HG02981 (cell line): ENCODE results near the gene DPH2.

ENCODE experiments used
- ATAC-seq: cut with Tn5 transposase; IDR thresholded peaks from one replicate; pipeline ENCODE4 v1.9.1; 2021; ENCODE audit warnings: mild to moderate bottlenecking, moderate library complexity; ENCODE audit not compliant: unreplicated experiment

The DPH2 gene, protein sequence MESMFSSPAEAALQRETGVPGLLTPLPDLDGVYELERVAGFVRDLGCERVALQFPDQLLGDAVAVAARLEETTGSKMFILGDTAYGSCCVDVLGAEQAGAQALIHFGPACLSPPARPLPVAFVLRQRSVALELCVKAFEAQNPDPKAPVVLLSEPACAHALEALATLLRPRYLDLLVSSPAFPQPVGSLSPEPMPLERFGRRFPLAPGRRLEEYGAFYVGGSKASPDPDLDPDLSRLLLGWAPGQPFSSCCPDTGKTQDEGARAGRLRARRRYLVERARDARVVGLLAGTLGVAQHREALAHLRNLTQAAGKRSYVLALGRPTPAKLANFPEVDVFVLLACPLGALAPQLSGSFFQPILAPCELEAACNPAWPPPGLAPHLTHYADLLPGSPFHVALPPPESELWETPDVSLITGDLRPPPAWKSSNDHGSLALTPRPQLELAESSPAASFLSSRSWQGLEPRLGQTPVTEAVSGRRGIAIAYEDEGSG

DNA sequence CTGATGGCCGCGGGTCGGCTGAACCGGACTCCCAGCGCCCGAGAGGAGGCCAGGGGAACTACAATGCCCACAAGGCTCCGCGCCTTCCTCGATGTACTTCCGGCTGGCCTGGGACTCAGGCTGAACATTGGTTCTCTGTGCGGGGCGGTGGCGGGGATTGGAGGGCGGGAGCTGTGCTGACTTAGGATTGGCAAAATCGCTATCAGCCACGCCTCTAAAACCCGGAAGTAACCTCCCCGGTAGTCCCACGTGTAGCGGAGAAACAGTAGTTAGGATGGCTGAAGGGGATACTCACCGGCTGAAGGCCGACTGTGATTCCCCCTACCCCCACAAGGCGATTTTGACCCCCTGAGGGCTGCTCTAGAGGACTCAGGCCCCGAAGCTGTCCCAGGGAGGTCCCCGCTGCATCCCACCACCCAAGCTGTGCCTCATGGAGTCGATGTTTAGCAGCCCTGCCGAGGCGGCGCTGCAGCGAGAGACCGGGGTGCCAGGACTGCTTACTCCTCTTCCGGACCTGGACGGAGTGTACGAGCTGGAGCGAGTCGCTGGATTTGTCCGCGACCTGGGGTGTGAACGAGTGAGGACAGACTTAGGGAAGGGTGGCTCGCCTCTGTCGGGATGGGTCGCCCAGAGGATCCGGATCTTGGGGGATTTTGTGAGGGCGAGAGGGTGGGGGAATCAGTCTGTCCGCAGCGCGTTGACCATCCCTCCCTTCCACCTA is at the start of gene DPH2:
Gene DPH2, plus strand, starts transcription at position 265 of the 721 bp plus-strand sequence. Its CDS starts 166 bp downstream, at position 431.
- peak; percentile 86 for ATAC-seq

DNA sequence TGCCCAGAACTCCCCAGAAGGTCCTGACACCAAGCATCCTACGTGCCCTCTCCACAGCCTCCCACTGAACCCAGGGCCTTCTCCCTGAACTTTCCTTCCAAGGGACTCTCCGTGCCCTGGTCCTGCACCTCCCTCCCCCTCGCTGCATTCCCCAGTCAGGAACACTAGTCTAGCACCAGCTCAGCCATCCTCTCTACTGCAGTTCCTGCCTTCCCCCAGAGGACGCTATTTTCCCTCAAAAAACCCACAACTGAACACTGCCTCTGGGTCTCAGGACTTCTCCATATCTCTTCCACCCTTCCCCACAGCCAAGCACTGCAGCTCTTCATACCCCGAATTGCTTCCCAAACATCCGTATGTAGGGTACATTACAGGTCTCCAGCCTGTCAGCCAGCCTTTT is 48.8 kb upstream of the DPH2 start:
- ATAC-seq = no peak

DNA sequence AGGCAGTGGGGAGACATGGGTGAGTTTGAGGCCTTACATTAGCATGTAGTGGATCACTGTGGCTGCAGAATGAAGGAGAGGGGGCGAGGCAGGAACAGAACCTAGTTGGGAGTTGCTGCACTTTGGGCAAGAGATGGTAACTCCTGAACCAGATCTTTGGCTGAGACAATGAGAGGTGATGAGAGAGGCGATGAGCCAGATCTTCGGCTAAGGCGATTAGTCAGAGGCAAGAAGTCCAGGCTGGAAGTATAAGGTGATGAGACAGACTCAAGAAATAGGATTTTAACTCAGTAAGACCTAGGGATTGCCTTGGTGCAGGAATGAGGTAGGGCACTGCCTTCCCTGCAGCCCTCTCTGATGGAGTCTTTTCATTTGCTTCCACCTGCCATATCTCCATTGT is 45.3 kb upstream of the DPH2 start:
- ATAC-seq = no peak

DNA sequence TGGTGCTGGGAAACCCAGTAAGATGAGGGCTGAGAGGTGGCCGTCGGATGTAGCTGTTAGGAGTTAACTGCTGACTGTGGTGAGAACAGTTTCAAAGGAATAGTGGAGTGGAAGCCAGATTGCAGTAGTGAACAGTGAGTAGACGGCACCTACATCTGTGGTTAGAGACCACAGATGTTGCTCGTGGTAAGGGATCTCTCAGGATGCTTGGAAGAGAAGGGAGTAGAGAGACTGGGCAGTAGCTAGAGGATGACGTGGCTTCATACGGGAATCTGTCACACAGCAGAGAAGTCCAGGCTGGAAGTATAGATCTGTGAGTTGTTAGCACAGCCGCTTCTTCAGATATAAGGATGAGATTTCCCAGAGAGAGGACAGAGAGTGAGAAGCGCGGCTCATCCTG is 44.0 kb upstream of the DPH2 start:
- ATAC-seq = no peak

DNA sequence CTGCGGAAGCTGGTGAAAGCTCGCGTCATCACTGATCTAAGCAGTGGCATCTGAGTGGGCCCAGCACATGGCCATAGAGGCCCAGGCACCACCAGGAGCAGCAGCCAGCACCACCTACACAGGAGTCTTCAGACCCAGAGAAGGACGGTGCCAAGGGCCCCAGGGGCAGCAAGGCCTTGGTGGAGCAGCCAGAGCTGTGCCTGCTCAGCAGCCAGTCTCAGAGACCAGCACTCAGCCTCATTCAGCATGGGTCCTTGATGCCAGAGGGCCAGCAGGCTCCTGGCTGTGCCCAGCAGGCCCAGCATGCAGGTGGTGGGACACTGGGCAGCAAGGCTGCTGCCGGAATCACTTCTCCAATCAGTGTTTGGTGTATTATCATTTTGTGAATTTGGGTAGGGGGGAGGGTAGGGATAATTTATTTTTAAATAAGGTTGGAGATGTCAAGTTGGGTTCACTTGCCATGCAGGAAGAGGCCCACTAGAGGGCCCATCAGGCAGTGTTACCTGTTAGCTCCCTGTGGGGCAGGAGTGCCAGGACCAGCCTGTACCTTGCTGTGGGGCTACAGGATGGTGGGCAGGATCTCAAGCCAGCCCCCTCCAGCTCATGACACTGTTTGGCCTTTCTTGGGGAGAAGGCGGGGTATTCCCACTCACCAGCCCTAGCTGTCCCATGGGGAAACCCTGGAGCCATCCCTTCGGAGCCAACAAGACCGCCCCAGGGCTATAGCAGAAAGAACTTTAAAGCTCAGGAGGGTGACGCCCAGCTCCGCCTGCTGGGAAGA is 39.5 kb upstream of the DPH2 start:
- ATAC-seq = no peak

DNA sequence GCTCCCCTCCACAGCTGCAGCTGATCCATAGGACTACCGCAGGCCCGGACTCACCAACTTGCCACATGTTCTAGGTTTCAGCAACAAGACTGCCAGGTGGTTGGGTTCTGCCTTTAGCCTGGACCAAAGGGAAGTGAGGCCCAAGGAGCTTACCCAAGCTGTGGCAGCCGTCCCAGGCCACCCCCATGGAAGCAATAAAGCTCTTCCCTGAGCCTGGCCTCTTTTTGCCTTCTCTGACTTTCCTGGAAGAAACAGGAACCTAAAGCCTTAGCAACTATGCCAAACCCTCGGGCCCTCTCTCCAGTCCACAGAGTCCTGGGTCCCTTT is 38.9 kb upstream of the DPH2 start:
- ATAC-seq = no peak

DNA sequence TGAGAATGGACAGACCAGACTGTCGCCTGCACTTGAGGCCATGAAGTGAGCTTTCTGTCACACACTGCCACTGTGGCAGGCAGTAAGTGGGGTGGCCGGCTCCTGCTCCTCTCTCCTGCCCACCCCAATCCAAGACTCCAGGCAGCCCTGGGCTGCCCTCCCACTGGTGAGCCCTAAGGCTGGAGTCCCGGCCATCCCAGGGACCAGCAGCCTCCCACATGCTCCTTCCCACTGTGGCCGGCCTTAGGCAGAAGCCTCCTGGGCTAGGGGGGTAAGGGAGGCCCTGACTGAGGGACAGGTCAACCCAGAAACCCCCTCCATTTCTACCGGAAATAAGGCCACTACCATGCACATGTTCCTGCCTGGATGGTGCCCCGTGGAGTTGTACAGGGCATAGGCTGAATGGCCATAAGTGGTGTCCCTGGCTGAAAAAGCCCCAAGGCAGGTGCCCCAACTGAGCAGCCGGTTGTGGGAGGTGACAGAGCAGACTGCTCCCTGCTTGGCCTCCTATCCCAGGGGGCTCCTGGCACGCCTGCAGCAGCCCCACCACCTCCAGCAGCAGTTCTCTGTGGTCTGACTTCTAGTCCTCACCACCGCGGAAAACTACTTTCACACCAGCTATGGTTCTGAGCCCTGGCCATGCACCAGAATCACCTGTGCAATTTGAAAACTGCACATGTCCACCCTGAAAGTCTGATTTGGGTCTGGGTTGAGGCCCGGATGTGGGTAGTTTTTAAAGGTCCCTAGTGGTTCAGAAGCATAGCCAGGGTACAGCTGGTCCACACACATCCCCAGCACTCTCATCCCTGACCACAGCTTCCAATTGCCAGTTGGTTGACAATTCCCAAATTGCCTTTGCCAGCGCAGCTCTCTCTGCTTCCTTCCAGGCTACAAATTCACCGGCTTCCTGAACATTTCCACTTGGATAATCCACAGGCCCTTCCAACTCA is 37.8 kb upstream of the DPH2 start:
- no peak for ATAC-seq

DNA sequence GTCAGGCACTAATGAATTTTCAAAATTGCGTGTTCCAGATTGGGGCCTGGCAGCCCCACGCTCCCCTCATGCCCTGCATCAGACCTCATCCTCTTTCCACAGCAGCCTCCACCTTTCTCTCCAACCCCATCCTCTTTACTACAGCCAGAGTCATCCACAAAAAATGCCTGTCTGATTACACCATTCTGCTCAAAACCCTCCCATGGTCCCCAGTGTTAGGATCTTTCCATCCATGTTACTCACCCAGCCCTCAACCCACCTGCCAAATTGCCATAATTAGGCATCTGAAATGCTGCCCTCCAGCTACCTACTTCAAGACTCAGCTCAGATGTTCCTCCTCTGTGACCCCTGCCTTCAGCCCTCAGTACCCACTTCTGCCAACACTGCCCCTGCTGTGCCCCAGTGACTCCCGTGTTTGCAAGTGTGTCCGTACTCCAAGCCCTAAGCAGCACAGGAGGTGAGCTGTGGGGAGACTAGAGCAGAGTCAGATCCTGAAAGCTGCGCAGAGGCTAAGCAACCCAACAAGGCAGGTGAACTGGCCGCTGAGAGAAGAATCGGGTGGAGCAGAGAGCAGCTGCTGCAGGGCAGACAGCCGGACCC is 36.9 kb upstream of the DPH2 start:
- no peak for ATAC-seq

DNA sequence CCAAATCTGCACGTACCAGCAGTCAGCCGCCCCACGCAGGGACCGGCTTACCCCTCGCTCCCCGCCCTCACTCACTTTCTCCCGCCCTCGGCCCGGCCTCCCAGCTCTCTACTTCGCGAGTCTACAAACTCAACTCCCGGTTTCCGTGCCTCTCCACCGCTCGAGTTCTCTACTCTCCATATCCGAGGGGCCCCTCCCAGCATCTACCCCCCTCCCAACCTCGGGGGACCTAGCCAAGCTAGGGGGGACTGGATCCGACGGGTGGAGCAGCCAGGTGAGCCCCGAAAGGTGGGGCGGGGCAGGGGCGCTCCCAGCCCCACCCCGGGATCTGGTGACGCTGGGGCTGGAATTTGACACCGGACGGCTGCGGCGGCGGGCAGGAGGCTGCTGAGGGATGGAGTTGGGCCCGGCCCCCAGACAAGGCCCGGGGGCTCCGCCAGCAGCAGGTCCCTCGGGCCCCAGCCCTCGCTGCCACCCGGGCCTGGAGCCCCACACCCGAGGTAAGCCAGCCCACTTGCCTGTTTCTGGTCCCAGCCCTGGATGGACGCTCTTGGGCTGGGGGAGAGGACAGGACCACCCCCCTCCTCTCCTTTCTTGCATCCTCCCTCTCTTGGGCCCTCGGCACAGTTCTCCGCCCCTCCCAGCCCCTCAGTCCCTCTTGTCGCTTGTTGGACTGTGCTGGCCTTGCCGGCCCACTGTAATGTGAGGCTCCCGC is 36.3 kb upstream of the DPH2 start, which contains the start of gene ARTN:
Gene ARTN, plus strand, starts transcription at position 416 of the 715 bp plus-strand sequence. CDS start 1,856 bp downstream, outside the sequence.
- no peak for ATAC-seq

DNA sequence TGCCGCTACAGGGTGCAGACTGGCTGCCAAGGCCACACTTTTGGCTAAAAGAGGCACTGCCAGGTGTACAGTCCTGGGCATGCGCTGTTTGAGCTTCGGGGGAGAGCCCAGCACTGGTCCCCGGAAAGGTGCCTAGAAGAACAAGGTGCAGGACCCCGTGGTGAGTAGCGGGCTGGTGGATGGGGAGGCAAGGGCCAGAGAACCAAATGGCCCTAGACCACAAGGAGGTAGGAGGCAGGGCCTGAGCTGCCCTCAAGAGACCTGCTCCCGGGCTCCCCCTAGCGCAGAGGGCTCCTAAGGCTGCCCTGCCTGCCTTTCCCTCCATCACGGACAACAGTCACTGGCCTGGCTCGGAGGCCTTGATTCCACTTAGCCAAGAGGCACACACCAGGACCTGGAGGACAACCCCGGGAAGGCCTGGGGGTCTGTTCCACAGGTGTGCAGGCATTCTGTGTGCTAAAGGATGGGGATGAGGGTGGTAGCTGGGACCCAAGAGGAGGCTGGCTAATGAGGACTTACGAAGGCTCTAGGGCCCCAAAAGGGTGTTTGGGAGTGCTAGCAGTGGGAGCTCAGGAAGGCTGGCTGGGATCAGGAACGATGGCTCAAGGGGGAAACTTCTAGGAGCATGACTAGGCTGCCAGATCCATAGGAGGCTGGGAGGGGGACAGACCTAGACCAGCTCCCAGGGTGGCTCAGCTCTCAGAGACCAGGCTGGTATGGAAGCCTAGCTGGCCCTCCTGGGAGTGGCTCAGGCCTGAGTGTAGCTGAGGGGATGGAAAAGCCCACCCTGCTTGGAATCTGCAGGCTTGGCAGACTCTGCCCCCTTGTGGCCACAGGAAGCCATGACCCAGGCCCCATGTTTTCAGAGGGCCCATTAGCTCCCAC is 35.5 kb upstream of the DPH2 start:
- ATAC-seq = no peak

DNA sequence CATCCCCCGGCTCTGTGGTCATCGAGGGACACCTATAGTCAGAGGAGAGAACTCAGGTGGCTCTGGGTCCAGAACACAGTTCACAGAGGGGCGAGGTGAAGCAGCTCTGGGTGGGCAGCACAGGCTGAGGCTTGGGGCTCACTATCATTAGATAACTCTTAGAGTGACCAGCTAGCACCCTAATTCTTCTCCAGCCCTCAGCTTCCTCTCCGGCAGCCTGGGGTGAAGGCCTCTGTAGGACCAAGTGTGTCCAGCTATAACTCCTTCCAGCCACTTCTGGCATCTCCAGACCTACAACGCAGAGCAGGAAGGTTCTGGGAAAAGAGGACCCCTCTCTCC is 34.9 kb upstream of the DPH2 start:
- no peak for ATAC-seq

DNA sequence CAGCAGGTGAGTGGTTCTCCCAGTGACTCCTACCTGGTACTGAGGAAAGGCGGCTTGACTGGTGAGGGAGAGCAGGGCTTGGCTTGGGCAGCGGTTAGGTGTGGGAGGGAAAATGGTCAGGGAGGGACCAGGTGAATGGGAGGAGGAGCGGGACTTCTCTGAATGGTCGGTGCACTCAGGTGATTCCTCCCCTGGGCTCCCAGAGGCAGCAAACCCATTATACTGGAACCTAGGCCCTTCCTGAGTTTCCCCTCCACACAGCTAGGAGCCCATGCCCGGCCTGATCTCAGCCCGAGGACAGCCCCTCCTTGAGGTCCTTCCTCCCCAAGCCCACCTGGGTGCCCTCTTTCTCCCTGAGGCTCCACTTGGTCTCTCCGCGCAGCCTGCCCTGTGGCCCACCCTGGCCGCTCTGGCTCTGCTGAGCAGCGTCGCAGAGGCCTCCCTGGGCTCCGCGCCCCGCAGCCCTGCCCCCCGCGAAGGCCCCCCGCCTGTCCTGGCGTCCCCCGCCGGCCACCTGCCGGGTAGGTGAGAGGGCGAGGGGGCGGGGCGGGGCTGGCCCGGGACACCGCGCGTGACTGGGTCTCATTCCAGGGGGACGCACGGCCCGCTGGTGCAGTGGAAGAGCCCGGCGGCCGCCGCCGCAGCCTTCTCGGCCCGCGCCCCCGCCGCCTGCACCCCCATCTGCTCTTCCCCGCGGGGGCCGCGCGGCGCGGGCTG is 33.9 kb upstream of the DPH2 start:
- ATAC-seq = no peak

DNA sequence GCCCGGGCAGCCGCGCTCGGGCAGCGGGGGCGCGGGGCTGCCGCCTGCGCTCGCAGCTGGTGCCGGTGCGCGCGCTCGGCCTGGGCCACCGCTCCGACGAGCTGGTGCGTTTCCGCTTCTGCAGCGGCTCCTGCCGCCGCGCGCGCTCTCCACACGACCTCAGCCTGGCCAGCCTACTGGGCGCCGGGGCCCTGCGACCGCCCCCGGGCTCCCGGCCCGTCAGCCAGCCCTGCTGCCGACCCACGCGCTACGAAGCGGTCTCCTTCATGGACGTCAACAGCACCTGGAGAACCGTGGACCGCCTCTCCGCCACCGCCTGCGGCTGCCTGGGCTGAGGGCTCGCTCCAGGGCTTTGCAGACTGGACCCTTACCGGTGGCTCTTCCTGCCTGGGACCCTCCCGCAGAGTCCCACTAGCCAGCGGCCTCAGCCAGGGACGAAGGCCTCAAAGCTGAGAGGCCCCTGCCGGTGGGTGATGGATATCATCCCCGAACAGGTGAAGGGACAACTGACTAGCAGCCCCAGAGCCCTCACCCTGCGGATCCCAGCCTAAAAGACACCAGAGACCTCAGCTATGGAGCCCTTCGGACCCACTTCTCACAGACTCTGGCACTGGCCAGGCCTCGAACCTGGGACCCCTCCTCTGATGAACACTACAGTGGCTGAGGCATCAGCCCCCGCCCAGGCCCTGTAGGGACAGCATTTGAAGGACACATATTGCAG is 33.2 kb upstream of the DPH2 start:
- no peak for ATAC-seq

DNA sequence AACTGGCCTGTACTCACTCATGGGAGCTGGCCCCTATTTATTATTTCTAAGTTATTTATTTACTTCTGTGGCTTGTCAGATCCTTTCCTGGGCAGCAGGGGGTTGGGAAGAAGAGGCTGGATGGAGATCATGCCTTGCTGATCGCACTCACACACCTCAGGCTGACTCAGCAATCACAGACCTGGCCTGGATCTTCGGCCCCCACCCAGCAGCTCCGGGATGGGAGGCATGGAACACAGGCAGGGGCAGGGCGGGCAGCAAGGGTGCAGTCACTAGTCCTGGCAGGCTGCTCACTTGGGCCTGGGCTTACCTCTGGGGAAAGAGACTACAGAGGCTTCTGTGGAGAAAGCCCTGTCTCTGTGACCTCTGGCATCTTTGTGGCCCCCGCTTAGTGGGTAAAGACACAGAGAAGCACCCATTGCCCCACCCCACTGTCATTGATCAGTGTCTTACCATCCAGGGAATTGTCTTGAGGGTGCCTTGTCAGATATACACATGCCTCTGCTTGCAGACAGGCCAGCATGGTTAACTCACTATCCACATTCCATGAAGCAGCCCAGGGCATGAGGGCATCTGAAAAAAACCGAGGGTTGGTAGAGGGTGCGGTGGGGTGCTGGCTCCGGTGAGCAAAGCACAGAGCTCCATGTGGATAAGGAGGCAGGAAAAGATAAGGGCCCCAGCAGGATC is 32.5 kb upstream of the DPH2 start:
- ATAC-seq = no peak

DNA sequence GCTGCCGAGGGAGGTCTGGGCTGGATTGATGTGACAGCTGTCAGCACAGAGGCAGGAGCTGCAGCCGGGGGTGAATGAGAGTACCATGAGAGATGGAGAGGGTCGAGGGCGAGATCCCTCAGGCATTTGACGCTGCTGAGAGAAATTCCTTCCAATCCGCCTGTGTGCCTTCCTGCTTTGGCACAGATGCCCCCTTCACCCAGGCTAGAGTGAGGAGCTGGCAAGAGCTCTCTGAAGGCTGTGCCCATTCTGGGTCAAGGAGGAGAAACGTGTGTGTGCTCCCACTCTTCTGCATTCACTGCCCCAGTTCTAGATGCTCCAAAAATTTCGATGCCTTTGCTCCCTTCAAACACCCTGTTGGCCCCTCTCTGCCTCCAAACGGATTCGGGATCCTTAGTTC is 31.4 kb upstream of the DPH2 start:
- no peak for ATAC-seq

DNA sequence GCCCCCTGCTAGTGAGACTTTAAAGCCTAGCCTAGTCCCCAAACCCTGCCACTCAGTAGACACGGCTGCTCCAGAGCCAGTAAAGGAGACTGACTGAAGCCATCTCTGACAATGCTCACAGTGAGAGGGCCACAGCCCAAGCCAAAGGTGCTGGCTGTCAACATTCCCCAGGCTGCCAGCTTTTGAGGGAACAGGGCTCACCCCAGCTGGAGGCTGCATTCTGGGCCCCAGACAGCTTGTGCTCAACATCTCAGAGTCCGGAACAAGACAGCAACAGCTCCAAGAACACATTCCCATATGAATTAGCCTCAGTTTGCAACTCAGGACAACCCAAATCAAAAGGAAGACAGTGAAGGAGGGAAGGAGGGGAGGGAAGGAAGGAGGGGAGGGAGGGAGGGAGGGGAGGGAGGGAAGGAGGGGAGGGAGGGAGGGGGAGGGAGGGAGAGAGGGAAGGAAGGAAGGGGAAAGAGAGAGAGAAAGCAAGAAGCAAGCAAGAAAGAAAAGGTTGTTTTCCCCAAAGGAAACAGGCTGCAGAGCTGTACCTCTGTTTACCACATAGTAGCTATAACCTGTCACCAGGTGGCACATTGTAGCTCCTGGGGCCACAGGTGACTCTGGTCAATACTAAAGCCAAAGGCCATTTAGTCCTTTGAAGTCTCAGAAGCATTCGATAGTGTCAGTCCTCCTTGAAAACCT is 30.8 kb upstream of the DPH2 start:
- ATAC-seq = no peak
